Peyer's patch (tissue), 4 donors: ENCODE measurements around the gene LSMEM2. TPM values are rescaled to one million over a fixed set of nuclear protein-coding genes. Genes with fewer than 3 reads are reported as not detected.
"Not testable (repeated sequence)": the region's sequence is repeated elsewhere in the genome, so short reads cannot be mapped to it uniquely, and the experiment has no call there.

ENCODE experiments used
- DNase-seq, 3 donors: peaks; one replicate each; pipeline ENCODE4 v3.0.0-alpha.2; 2017 to 2019
- H3K27ac ChIP-seq, 4 donors: fragments of 200-600 bp; sonication (generic); one replicate each; pipeline ENCODE4 v1.5.1; 2016 to 2019
- H3K27me3 ChIP-seq, 2 donors: fragments of 200-600 bp; sonication (generic); one replicate each; pipeline ENCODE4 v1.5.1; 2019
- H3K36me3 ChIP-seq, 3 donors: fragments of 200-600 bp; sonication (generic); one replicate each; pipeline ENCODE4 v1.5.1; 2016 to 2019
- H3K4me1 ChIP-seq, 4 donors: fragments of 200-600 bp; sonication (generic); one replicate each; pipeline ENCODE4 v1.5.1; 2016 to 2019
- H3K4me3 ChIP-seq, 4 donors: fragments of 200-600 bp; sonication (generic); 1 replicate in 3 of 4; 2 replicates in 1 of 4; pipeline ENCODE4 v1.5.1; 2016 to 2019; ENCODE audit warnings: mild to moderate bottlenecking in 1 of 4
- H3K9me3 ChIP-seq, 4 donors: fragments of 200-600 bp; sonication (generic); one replicate each; pipeline ENCODE4 v1.5.1; 2016 to 2019; ENCODE audit warnings: mild to moderate bottlenecking in 1 of 4
- POLR2A ChIP-seq, 2 donors: fragments of 450-650 bp; IDR thresholded peaks; one replicate each; pipeline ENCODE4 v1.5.1; 2017; ENCODE audit warnings: antibody characterized with exemption in 2 of 2, mild to moderate bottlenecking in 2 of 2, moderate library complexity in 2 of 2
- total RNA-seq, 4 donors: library from RNA; depleted of rRNA; stranded (reverse); fragments of >200 nt; gene quantifications; one replicate each; pipeline ENCODE4 v1.1.0, GENCODE V29; 2016
- TF ChIP-seq, protein P1 (sequence below), 6 experiments: fragments of 450-650 bp in 4 of 6; fragments of 200-600 bp in 2 of 6; sonication (generic) in 1 of 6; IDR thresholded peaks; one replicate each; pipeline ENCODE4 v1.5.1; 2017 to 2019; ENCODE audit warnings: antibody characterized with exemption in 6 of 6, mild to moderate bottlenecking in 3 of 6, moderate library complexity in 1 of 6

LSMEM2 gene
- total RNA-seq, 4 donors from 2014 or later = not detected

DNA sequence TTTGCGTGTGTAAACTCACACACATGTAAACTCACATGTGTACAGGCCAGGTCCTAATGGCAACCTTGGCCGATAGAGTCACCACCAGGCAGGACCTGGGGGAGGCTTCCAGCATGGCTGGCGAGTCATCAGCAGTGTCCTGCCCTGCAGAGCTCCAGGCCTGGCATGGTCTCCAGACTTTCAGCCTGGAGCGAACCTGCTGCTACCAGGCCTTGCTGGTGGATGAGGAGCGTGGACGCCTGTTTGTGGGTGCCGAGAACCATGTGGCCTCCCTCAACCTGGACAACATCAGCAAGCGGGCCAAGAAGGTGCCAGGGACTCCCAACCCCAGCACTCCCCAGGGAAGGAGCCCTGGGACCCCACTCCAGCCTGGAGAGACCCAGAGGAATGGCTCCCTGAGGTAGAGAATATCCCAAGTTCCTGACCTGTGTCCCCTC lies 8.9 kb upstream of the LSMEM2 start:
- no peaks in the 10 kb centered on the region for H3K9me3 ChIP-seq
- TF ChIP-seq, protein P1, sequence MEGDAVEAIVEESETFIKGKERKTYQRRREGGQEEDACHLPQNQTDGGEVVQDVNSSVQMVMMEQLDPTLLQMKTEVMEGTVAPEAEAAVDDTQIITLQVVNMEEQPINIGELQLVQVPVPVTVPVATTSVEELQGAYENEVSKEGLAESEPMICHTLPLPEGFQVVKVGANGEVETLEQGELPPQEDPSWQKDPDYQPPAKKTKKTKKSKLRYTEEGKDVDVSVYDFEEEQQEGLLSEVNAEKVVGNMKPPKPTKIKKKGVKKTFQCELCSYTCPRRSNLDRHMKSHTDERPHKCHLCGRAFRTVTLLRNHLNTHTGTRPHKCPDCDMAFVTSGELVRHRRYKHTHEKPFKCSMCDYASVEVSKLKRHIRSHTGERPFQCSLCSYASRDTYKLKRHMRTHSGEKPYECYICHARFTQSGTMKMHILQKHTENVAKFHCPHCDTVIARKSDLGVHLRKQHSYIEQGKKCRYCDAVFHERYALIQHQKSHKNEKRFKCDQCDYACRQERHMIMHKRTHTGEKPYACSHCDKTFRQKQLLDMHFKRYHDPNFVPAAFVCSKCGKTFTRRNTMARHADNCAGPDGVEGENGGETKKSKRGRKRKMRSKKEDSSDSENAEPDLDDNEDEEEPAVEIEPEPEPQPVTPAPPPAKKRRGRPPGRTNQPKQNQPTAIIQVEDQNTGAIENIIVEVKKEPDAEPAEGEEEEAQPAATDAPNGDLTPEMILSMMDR (IDR thresholded peaks at IDR 0.05) = peak in 1 of 6 experiments; percentile 1
- no peak for TF ChIP-seq POLR2A (IDR thresholded peaks at IDR 0.05)
- peaks cover 0 to 5% (median 0%) of the 10 kb centered on the region in 3 donors for H3K36me3 ChIP-seq
- H3K4me3 ChIP-seq = peak overlapping the region in 2 of 4 donors; percentile 57 to 66
- H3K4me1 ChIP-seq = peaks cover 14 to 78% (median 16%) of the 10 kb centered on the region in 4 donors
- peak overlapping the region in 3 of 4 donors; percentile 92 to 100 (median 96) for H3K27ac ChIP-seq
- no peaks in the 10 kb centered on the region for H3K27me3 ChIP-seq
- DNase-seq = no peak

DNA sequence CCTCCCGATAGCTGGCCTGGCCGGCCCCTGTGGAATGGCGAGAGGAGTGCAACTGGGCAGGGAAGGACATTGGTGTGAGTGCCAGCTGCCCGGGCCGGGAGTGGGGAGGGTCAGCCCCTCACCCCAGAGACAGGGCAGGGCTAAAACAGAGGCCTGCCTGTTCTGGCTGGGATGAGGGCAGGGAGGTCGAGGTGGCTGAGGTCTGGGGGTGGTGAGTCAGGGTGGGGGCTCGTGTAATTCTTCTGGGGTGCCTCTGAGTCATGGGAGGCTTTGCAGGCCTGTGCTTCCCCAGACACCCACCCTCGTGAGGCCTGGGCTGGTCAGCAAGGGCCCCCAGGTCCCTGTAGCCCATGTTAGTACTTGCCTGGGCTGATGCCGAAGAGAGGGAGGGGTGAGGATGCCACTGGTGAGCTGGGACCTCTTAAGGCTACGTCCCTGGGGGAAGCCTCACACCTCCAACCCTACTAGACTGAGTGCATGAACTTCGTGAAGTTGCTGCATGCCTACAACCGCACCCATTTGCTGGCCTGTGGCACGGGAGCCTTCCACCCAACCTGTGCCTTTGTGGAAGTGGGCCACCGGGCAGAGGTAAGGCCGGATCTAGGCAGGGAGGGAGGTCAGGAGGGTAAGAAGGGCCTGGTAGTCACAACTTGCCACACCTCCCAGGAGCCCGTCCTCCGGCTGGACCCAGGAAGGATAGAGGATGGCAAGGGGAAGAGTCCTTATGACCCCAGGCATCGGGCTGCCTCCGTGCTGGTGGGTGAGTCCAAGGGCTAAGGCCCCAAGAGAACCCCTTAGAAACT lies 8.3 kb upstream of the LSMEM2 start:
- H3K4me3 ChIP-seq = peak overlapping the region in 2 of 4 donors; percentile 57 to 66
- no peak for TF ChIP-seq POLR2A (IDR thresholded peaks at IDR 0.05)
- TF ChIP-seq, protein P1 (IDR thresholded peaks at IDR 0.05) = no peak
- peak overlapping the region in 3 of 4 donors; percentile 92 to 100 (median 96) for H3K27ac ChIP-seq
- H3K27me3 ChIP-seq = no peaks in the 10 kb centered on the region
- H3K9me3 ChIP-seq = no peaks in the 10 kb centered on the region
- H3K36me3 ChIP-seq = peaks cover 0 to 5% (median 0%) of the 10 kb centered on the region in 3 donors
- DNase-seq = no peak
- H3K4me1 ChIP-seq = peaks cover 12 to 72% (median 17%) of the 10 kb centered on the region in 4 donors

DNA sequence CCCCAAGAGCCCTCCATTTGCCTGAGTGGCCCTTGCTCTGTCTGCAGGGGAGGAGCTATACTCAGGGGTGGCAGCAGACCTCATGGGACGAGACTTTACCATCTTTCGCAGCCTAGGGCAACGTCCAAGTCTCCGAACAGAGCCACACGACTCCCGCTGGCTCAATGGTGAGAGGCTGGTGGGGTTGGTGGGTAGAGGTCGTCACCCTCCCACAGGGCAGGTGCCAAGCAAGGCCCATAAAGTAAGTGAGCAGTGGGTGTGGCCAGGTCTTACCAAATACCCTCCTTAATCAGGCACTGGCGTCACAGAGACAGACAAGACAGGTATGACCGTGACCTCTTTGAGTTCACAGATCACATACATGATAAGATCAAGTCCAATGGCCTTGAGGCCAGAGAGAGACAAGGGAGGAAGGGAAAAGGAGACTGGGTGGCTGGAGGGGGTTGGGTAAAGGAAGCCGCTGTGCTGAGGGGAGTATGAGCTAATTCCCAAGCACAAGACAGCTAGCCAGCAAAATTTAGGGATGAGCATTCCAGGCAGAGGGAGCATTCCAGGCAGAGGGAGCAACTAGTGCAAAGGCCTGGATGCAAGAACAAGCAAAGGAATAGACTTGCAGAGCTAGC lies 7.5 kb upstream of the LSMEM2 start:
- Histone ChIP-seq H3K27ac (peak overlapping the region in 3 of 4 donors; percentile 92 to 100 (median 96)), H3K4me3 (peak overlapping the region in 2 of 4 donors; percentile 57 to 66), H3K4me1 (peaks cover 12 to 64% (median 20%) of the 10 kb centered on the region in 4 donors), H3K27me3 (no peaks in the 10 kb centered on the region), H3K9me3 (no peaks in the 10 kb centered on the region), H3K36me3 (peaks cover 0 to 11% (median 0%) of the 10 kb centered on the region in 3 donors)
- peak in 2 of 3 donors; percentile 86 to 87 for DNase-seq
- TF ChIP-seq POLR2A (IDR thresholded peaks at IDR 0.05) = peak; percentile 84 to 94
- TF ChIP-seq, protein P1 (IDR thresholded peaks at IDR 0.05) = no peak

DNA sequence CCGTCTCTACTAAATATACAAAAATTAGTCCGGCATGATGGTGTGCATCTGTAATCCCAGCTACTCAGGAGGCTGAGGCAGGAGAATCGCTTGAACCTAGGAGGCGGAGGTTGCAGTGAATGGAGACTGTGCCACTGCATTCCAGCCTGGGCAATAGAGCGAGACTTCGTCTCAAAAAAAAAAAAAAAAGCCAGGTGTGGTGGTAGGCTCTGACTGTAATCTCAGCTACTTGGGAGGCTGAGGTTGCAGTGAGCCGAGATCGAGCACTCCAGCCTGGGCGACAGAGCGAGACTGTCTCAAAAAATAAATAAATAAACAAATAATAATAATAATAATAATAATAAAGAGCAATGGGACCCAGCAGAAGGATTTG lies 6.4 kb upstream of the LSMEM2 start:
- peak overlapping the region in 1 of 4 donors; percentile 24 for H3K4me3 ChIP-seq
- peak overlapping the region in 2 of 4 donors; percentile 96 to 100 for H3K27ac ChIP-seq
- peaks cover 12 to 61% (median 20%) of the 10 kb centered on the region in 4 donors for H3K4me1 ChIP-seq
- H3K36me3 ChIP-seq = peaks cover 0 to 15% (median 0%) of the 10 kb centered on the region in 3 donors
- not testable (repeated sequence) for H3K9me3 ChIP-seq, DNase-seq, H3K27me3 ChIP-seq

DNA sequence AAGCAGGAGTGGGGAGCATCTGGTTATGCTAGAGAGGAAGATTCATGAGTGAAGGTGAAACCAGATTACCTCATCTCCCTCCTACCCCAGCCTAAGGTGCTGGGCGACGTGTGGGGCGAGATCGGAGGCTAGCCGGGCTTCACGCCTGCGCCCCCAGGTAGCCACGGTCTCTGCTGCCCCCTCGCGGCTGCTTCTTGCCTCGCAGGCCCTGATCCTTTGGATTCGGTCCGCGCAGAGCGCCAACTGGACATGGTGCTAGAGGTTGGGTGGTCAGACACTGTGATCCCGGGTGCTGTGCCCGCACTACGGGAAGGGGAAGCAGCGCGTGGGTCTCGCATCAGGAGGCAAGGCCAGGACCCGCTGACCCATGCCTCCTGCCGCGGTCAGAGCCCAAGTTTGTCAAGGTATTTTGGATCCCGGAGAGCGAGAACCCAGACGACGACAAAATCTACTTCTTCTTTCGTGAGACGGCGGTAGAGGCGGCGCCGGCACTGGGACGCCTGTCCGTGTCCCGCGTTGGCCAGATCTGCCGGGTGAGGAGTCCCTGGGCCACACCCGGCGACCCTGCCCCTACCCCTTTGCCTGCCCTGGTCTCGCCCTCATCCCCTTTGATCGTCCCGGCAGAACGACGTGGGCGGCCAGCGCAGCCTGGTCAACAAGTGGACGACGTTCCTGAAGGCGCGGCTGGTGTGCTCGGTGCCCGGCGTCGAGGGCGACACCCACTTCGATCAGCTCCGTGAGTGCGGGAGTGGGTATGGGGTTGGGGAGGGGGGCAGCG lies 5.8 kb upstream of the LSMEM2 start:
- Histone ChIP-seq H3K36me3 (peaks cover 0 to 15% (median 0%) of the 10 kb centered on the region in 3 donors), H3K4me1 (peaks cover 6 to 55% (median 18%) of the 10 kb centered on the region in 4 donors), H3K9me3 (no peaks in the 10 kb centered on the region), H3K4me3 (peak overlapping the region; percentile 11 to 60 (median 29)), H3K27me3 (no peaks in the 10 kb centered on the region), H3K27ac (peak overlapping the region in 1 of 4 donors; percentile 50)
- DNase-seq = peak; percentile 84 to 94 (median 94)
- TF ChIP-seq, protein P1 (IDR thresholded peaks at IDR 0.05) = peak; percentile 96 to 100 (median 98)
- TF ChIP-seq POLR2A (IDR thresholded peaks at IDR 0.05) = no peak
